ENCODE data around the gene ACTR3.

Gene ACTR3

DNA sequence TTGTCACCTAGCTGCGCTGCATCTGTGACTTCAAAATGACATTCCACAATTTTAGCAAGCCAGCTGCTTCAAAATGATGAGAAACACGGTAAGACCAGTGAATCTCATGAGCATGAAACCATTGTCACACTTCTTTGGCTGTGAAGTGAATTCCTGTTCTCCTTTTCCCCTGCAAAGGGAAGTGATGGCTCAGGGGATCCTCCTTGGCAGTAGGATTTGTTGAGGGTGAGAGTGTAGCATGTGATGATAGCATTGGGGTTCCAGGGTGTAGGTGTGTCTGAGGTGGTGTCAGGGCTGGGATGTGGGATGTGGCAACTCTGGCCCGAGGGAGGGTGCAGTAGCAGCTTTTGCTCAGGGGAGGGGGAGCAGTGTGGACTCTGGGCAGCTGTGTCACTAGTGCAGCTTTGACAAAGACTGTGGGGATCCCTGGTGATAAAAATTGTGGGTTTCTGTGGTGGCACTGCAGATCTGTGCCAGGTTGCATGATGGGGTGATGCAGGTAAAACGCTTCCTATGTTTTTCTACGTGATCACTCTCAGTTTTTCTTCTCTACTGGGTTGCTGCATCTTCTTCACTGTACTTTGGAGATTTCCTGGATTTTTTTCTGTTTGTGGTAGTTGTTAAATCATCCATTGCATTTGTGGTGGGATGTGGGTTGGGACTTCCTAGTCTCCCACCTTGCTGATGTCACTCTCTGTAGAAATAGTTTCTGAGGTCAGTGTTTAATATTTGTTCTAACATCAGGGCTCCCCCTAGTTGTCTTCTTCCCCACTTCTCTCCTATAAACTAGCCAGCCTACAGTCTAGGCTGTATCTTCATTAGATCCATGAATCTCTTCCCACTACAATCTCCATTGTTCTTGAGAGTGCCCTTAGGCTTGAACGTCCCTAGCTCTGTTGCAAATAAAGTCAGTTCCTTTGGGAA is 107.0 kb downstream of the ACTR3 start:
- no CpG with 5 or more reads among the region's 6 CpGs for WGBS (ENCODE audit: extremely low coverage, insufficient coverage, low lambda C conversion rate)
- Histone ChIP-seq H2BK120ac (ENCODE audit: low read depth, low read length) (no peak overlapping the region), H3K23ac (ENCODE audit: low read length) (no peak overlapping the region), H3K9ac (ENCODE audit: low read length) (no peak overlapping the region), H4K5ac (ENCODE audit: low read length) (no peak overlapping the region), H3K79me2 (ENCODE audit: control insufficient read depth, insufficient read depth, low read length) (no peaks in the 10 kb centered on the region), H3K36me3 (ENCODE audit: control insufficient read depth, insufficient read depth, low read length) (no peaks in the 10 kb centered on the region), H3K79me1 (ENCODE audit: low read length) (no peaks in the 10 kb centered on the region), H3K4ac (ENCODE audit: low read depth, low read length) (no peak overlapping the region), H2AK5ac (ENCODE audit: low read length) (no peak overlapping the region), H3K4me1 (ENCODE audit: control insufficient read depth, low read depth, low read length) (no peaks in the 10 kb centered on the region), H3K18ac (ENCODE audit: low read length) (no peak overlapping the region), H4K8ac (ENCODE audit: low read depth, low read length) (no peak overlapping the region), H3K4me3 (ENCODE audit: low read length) (no peak overlapping the region), H2BK5ac (ENCODE audit: low read length) (no peak overlapping the region), H3K56ac (ENCODE audit: low read length) (no peak overlapping the region), H3K4me2 (ENCODE audit: low read length) (no peak overlapping the region), H3K27ac (ENCODE audit: low read depth, low read length) (no peak overlapping the region), H3K27me3 (ENCODE audit: insufficient read depth, low read length, poor library complexity) (no peaks in the 10 kb centered on the region), H2BK15ac (replicated peaks; ENCODE audit: low read depth) (no peak overlapping the region)
- DNase-seq = no peak

GRCh38 chr2:114001152-114001551 is 111.3 kb downstream of the ACTR3 start:
- Histone ChIP-seq H2AK5ac (ENCODE audit: low read length) (no peak overlapping the region), H3K56ac (ENCODE audit: low read length) (no peak overlapping the region), H3K4me1 (ENCODE audit: control insufficient read depth, low read depth, low read length) (no peaks in the 10 kb centered on the region), H3K4ac (ENCODE audit: low read depth, low read length) (no peak overlapping the region), H3K27me3 (ENCODE audit: insufficient read depth, low read length, poor library complexity) (no peaks in the 10 kb centered on the region), H3K4me3 (ENCODE audit: low read length) (no peak overlapping the region), H3K23ac (ENCODE audit: low read length) (no peak overlapping the region), H3K79me1 (ENCODE audit: low read length) (no peaks in the 10 kb centered on the region), H3K79me2 (ENCODE audit: control insufficient read depth, insufficient read depth, low read length) (no peaks in the 10 kb centered on the region), H2BK15ac (replicated peaks; ENCODE audit: low read depth) (no peak overlapping the region), H3K36me3 (ENCODE audit: control insufficient read depth, insufficient read depth, low read length) (no peaks in the 10 kb centered on the region), H4K8ac (ENCODE audit: low read depth, low read length) (no peak overlapping the region), H2BK5ac (ENCODE audit: low read length) (no peak overlapping the region), H3K4me2 (ENCODE audit: low read length) (no peak overlapping the region), H3K18ac (ENCODE audit: low read length) (no peak overlapping the region), H3K9ac (ENCODE audit: low read length) (no peak overlapping the region), H4K5ac (ENCODE audit: low read length) (no peak overlapping the region), H2BK120ac (ENCODE audit: low read depth, low read length) (no peak overlapping the region), H3K27ac (ENCODE audit: low read depth, low read length) (no peak overlapping the region)
- DNase-seq = no peak
- WGBS (ENCODE audit: extremely low coverage, insufficient coverage, low lambda C conversion rate) = no CpG with 5 or more reads among the region's 5 CpGs

- Histone ChIP-seq H4K8ac (ENCODE audit: low read depth, low read length) (no peak overlapping the region), H3K56ac (ENCODE audit: low read length) (no peak overlapping the region), H3K27me3 (ENCODE audit: insufficient read depth, low read length, poor library complexity) (no peaks in the 10 kb centered on the region), H3K4me2 (ENCODE audit: low read length) (no peak overlapping the region), H3K36me3 (ENCODE audit: control insufficient read depth, insufficient read depth, low read length) (no peaks in the 10 kb centered on the region), H3K23ac (ENCODE audit: low read length) (no peak overlapping the region), H2AK5ac (ENCODE audit: low read length) (no peak overlapping the region), H3K4ac (ENCODE audit: low read depth, low read length) (no peak overlapping the region), H3K4me3 (ENCODE audit: low read length) (no peak overlapping the region), H3K18ac (ENCODE audit: low read length) (no peak overlapping the region), H3K79me2 (ENCODE audit: control insufficient read depth, insufficient read depth, low read length) (no peaks in the 10 kb centered on the region), H2BK15ac (replicated peaks; ENCODE audit: low read depth) (no peak overlapping the region), H4K5ac (ENCODE audit: low read length) (no peak overlapping the region), H3K4me1 (ENCODE audit: control insufficient read depth, low read depth, low read length) (no peaks in the 10 kb centered on the region), H2BK5ac (ENCODE audit: low read length) (no peak overlapping the region), H3K79me1 (ENCODE audit: low read length) (no peaks in the 10 kb centered on the region), H3K9ac (ENCODE audit: low read length) (no peak overlapping the region), H3K27ac (ENCODE audit: low read depth, low read length) (no peak overlapping the region), H2BK120ac (ENCODE audit: low read depth, low read length) (no peak overlapping the region)
- no CpG with 5 or more reads among the region's 2 CpGs for WGBS (ENCODE audit: extremely low coverage, insufficient coverage, low lambda C conversion rate)
- no peak for DNase-seq
These were observed 112.0 kb downstream of the ACTR3 start for GRCh38 chr2:114001937-114002336.

DNA sequence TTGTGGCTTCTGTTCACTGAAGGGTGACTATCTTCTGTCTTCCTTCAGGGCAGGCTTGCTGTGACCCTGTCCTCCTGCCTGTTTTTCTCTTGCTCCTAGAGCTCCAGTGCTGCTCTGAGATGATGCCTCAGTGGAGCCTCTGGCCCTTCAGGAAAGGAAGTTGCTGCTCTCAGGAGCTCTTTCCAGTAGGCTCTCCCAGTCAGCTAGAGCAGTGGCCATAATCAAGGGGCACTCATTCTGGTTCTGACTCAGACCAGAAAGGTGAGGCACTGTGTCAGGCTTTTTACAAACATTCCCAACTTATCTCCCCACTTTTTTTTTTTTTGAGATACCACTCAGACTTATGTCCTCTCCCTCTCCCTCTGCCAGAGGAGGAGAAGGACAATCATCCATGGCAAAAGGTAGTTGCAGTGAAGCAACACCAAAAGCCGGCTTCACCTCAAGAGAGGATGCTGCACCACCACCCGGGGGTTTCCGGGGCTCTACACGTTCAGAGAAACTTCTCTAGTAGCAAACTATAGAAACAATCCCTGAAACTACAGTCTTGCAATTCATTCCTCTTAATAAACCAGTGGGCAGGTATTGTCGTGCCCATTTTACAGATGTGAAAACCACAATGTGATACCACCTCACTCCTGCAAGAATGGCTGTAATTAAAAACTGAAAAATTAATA is 115.4 kb downstream of the ACTR3 start:
- no peak overlapping the region for H2BK120ac ChIP-seq (ENCODE audit: low read depth, low read length)
- H3K36me3 ChIP-seq (ENCODE audit: control insufficient read depth, insufficient read depth, low read length) = no peaks in the 10 kb centered on the region
- no peak overlapping the region for H3K18ac ChIP-seq (ENCODE audit: low read length)
- no peak overlapping the region for H3K4me3 ChIP-seq (ENCODE audit: low read length)
- no CpG with 5 or more reads among the region's 5 CpGs for WGBS (ENCODE audit: extremely low coverage, insufficient coverage, low lambda C conversion rate)
- H3K4me2 ChIP-seq (ENCODE audit: low read length) = no peak overlapping the region
- no peaks in the 10 kb centered on the region for H3K79me1 ChIP-seq (ENCODE audit: low read length)
- no peaks in the 10 kb centered on the region for H3K4me1 ChIP-seq (ENCODE audit: control insufficient read depth, low read depth, low read length)
- no peak overlapping the region for H2AK5ac ChIP-seq (ENCODE audit: low read length)
- no peak for DNase-seq
- H3K79me2 ChIP-seq (ENCODE audit: control insufficient read depth, insufficient read depth, low read length) = no peaks in the 10 kb centered on the region
- H3K9ac ChIP-seq (ENCODE audit: low read length) = no peak overlapping the region
- no peak overlapping the region for H3K4ac ChIP-seq (ENCODE audit: low read depth, low read length)
- no peaks in the 10 kb centered on the region for H3K27me3 ChIP-seq (ENCODE audit: insufficient read depth, low read length, poor library complexity)
- H2BK5ac ChIP-seq (ENCODE audit: low read length) = no peak overlapping the region
- no peak overlapping the region for H3K23ac ChIP-seq (ENCODE audit: low read length)
- no peak overlapping the region for H4K8ac ChIP-seq (ENCODE audit: low read depth, low read length)
- H3K56ac ChIP-seq (ENCODE audit: low read length) = no peak overlapping the region
- no peak overlapping the region for H2BK15ac ChIP-seq (replicated peaks; ENCODE audit: low read depth)
- no peak overlapping the region for H3K27ac ChIP-seq (ENCODE audit: low read depth, low read length)
- H4K5ac ChIP-seq (ENCODE audit: low read length) = no peak overlapping the region

DNA sequence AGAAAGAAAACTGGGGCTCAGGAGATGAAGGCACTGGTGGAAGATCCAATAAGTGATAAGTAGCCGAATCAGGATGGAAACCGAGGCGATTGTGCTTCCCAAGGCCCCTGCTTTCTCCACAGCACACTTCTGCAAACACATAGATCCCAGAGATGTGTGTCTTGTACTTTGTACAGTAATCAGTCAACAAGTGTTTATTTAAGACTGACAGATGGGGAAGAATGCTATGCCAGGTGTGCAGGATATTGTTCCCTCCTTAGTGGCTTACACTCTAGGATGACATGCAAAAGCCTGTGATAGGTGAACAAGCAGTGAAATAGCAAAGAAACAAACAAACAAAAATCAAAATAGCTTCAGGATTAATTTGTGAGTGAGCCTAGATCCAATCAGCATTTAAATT is 116.6 kb downstream of the ACTR3 start:
- H3K9ac ChIP-seq (ENCODE audit: low read length) = no peak overlapping the region
- H2BK5ac ChIP-seq (ENCODE audit: low read length) = no peak overlapping the region
- H3K36me3 ChIP-seq (ENCODE audit: control insufficient read depth, insufficient read depth, low read length) = no peaks in the 10 kb centered on the region
- H3K27ac ChIP-seq (ENCODE audit: low read depth, low read length) = no peak overlapping the region
- no peaks in the 10 kb centered on the region for H3K27me3 ChIP-seq (ENCODE audit: insufficient read depth, low read length, poor library complexity)
- no peak overlapping the region for H4K5ac ChIP-seq (ENCODE audit: low read length)
- H3K79me2 ChIP-seq (ENCODE audit: control insufficient read depth, insufficient read depth, low read length) = no peaks in the 10 kb centered on the region
- no peak overlapping the region for H3K4ac ChIP-seq (ENCODE audit: low read depth, low read length)
- no peak overlapping the region for H2AK5ac ChIP-seq (ENCODE audit: low read length)
- H3K18ac ChIP-seq (ENCODE audit: low read length) = no peak overlapping the region
- no peak overlapping the region for H3K4me2 ChIP-seq (ENCODE audit: low read length)
- no peak overlapping the region for H4K8ac ChIP-seq (ENCODE audit: low read depth, low read length)
- H2BK120ac ChIP-seq (ENCODE audit: low read depth, low read length) = no peak overlapping the region
- no peak overlapping the region for H3K56ac ChIP-seq (ENCODE audit: low read length)
- DNase-seq = no peak
- H3K79me1 ChIP-seq (ENCODE audit: low read length) = no peaks in the 10 kb centered on the region
- WGBS (ENCODE audit: extremely low coverage, insufficient coverage, low lambda C conversion rate) = no CpG with 5 or more reads among the region's 3 CpGs
- no peak overlapping the region for H3K23ac ChIP-seq (ENCODE audit: low read length)
- no peak overlapping the region for H2BK15ac ChIP-seq (replicated peaks; ENCODE audit: low read depth)
- H3K4me1 ChIP-seq (ENCODE audit: control insufficient read depth, low read depth, low read length) = no peaks in the 10 kb centered on the region
- H3K4me3 ChIP-seq (ENCODE audit: low read length) = no peak overlapping the region

Measured in mesendoderm (in vitro differentiated cells).